HAP-1 (cell line): ENCODE data around the gene UGP2.

Experiments used
- DNase-seq, 2 experiments: peaks; one replicate each; pipeline ENCODE4 v3.0.0-alpha.2; 2016 to 2020; ENCODE audit warnings: low spot score in 2 of 2
- H3K27me3 ChIP-seq: fragments of 250-450 bp; sonication (Bioruptor Pico); 2 replicates; pipeline ENCODE4 v1.5.1; 2020; ENCODE audit warnings: low read depth, mild to moderate bottlenecking, moderate library complexity
- H3K36me3 ChIP-seq: fragments of 250-450 bp; sonication (Bioruptor Pico); replicated peaks from 2 replicates; pipeline ENCODE4 v1.5.1; 2020; ENCODE audit warnings: mild to moderate bottlenecking
- H3K4me1 ChIP-seq: fragments of 250-450 bp; sonication (Bioruptor Pico); 2 replicates; pipeline ENCODE4 v1.5.1; 2020; ENCODE audit warnings: mild to moderate bottlenecking
- H3K4me3 ChIP-seq: fragments of 250-450 bp; sonication (Bioruptor Pico); 2 replicates; pipeline ENCODE4 v1.5.1; 2020; ENCODE audit warnings: mild to moderate bottlenecking, moderate library complexity
- H3K9me3 ChIP-seq: fragments of 250-450 bp; sonication (Bioruptor Pico); 2 replicates; pipeline ENCODE4 v1.5.1; 2020; ENCODE audit warnings: mild to moderate bottlenecking, moderate library complexity
- in situ Hi-C: fragments of 300-500 bp; cut with MboI; formaldehyde crosslinking; loops from 3 replicates; pipeline ENCODE4 v1.14.3; 2020; ENCODE audit warnings: low sequenced_read_pairs, inconsistent platforms, mixed read lengths

UGP2 gene

DNA sequence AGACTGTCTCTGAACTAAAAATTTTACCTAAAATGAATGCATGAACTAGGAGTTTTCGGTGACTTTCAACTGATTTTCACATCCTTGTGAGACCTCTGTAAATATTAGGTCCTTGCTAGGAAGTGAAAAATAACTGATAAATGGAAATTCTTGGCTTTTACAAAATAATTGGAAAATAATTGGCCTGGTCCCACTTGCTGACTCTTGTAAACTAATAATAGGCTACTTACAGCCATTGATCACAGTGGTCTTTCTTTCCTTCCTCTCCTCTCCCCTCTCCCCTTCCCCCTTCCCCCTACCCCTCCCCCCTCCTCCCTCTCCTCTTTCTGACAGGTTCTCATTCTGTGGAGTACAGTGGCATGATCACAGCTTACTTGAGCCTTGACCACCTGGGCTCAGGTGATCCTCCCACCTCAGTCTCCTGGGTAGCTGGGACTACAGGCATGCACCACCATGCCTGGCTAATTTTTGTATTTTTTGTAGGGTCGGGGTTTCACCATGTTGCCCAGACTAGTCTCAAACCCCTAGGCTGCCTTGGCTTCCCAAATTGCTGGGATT, 38.3 kb downstream of the UGP2 start:
- in situ Hi-C loops = no loop called here
- peaks cover 17% of the 10 kb centered on the region; the same call in 1 of the 2 replicates for H3K36me3 ChIP-seq

DNA sequence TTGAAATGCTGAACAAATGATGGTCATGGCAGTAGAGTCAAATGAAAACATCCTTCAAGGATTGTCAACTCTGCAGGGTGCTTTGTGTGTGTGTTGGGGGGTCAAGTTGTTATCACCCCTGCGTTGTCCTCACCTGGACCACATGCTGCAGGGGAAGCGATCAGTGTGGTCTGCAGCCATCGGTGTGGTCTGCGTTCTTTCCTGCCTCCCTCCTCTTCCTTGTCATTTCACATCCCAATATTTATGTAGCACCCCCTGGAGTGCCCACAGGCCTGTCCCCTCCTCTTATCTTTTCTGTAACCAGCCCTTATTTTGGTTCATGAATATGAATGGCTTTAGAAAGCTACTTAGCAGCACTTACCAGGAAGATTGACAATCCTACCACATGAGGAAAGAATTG, 38.9 kb downstream of the UGP2 start:
- H3K4me3 ChIP-seq = no peak overlapping the region
- in situ Hi-C loops = no loop called here
- no peaks in the 10 kb centered on the region for H3K27me3 ChIP-seq
- H3K4me1 ChIP-seq = no peaks in the 10 kb centered on the region
- peaks cover 24% of the 10 kb centered on the region for H3K36me3 ChIP-seq
- no peak for DNase-seq
- H3K9me3 ChIP-seq = no peaks in the 10 kb centered on the region

More for the DNA sequence above, 38.3 kb downstream of the UGP2 start:
- Histone ChIP-seq H3K9me3 (no peaks in the 10 kb centered on the region), H3K4me3 (no peak overlapping the region), H3K27me3 (no peaks in the 10 kb centered on the region), H3K4me1 (no peaks in the 10 kb centered on the region)
- DNase-seq = no peak

DNA sequence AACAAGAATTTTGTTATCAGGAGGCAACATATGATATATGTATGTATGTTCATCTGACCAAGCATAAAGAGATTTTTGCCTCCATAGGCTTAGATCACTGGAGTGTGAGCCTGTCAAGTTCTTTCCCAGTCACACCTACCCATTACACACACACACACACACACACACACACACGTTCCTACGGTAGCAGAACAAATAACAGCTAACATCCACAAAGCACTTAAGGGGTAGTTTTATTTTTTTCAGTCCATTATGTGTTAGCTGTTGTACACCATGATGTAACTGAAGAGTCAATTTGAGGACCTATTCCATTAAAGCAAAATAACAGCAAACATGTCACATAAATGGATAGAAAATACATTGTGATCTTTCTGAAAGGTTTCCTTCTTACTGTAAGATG, 39.5 kb downstream of the UGP2 start:
- H3K9me3 ChIP-seq = no peaks in the 10 kb centered on the region
- H3K36me3 ChIP-seq = peaks cover 26% of the 10 kb centered on the region
- in situ Hi-C loops = no loop called here
- H3K4me1 ChIP-seq = no peaks in the 10 kb centered on the region
- no peak for DNase-seq
- no peaks in the 10 kb centered on the region for H3K27me3 ChIP-seq
- H3K4me3 ChIP-seq = no peak overlapping the region

DNA sequence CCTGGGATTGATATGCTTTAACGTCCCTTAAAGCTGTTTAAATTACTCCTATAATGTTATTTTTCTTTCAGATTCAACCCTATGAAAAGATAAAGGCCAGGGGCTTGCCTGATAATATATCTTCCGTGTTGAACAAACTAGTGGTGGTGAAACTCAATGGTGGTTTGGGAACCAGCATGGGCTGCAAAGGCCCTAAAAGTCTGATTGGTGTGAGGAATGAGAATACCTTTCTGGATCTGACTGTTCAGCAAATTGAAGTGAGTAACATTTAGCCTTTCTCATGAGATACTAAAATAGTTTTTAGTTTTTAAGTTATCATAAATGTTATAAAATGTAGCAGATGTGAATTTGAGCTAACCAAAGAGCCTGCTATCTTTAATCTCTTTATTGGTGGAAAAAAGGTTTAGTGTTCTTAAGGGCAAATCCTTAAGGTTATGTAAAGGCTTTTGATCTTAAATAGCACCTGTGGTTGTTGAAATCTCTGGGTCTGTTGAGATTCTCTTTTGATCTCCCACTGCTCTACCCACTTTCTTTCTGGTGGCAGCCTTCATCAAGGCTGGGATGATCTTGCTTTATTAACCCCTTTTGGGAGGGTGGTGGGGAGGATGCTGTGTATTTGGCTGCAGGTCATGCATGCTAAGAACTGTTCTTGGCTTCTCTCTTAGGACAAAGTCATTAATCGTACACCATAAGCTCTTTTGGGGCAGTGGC, 40.9 kb downstream of the UGP2 start:
- peaks cover 25% of the 10 kb centered on the region for H3K36me3 ChIP-seq
- H3K4me3 ChIP-seq = no peak overlapping the region
- H3K27me3 ChIP-seq = no peaks in the 10 kb centered on the region
- no peaks in the 10 kb centered on the region for H3K4me1 ChIP-seq
- H3K9me3 ChIP-seq = no peaks in the 10 kb centered on the region
- in situ Hi-C loops = no loop called here
- DNase-seq = no peak

DNA sequence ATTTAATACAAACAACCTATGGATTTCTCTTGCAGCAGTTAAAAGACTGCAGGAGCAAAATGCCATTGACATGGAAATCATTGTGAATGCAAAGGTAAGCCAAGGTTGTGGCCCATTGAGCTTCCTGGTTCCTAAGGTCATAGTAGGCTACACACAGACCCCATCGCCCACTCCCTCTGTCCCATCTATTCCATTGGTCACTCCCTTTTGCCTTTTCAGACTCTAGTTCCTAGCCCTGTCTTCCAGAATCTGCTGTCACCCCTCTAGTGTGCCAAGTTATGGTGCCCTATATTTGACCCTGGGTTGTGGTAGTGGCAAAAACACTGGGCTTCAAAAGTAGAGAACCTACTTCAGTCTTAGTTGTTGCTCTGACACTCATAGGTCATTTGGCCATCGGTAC, 44.7 kb downstream of the UGP2 start:
- Histone ChIP-seq H3K36me3 (peaks cover 44% of the 10 kb centered on the region), H3K27me3 (no peaks in the 10 kb centered on the region), H3K9me3 (no peaks in the 10 kb centered on the region), H3K4me3 (no peak overlapping the region), H3K4me1 (no peaks in the 10 kb centered on the region)
- in situ Hi-C loops = no loop called here
- DNase-seq = no peak

DNA sequence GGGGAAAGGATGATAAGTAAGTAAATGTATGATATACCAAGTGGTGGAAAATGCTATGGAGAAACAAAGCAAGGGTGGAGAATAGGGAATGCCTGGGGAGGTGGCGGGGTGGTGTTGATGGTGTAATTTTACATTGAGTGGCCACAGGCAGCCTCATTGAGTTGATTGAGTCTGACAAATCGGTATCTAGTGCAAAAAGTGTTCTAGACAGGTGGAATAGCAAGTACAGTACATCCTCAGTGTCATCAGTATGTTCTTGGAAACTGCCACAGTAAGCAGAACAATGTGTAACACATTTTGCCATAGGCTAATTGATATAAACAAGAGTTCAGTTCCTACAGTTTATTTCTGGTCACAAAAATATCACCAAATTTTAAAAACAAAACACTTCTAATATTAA, 46.4 kb downstream of the UGP2 start:
- Histone ChIP-seq H3K4me1 (no peaks in the 10 kb centered on the region), H3K36me3 (peaks cover 56% of the 10 kb centered on the region), H3K4me3 (no peak overlapping the region), H3K27me3 (no peaks in the 10 kb centered on the region), H3K9me3 (no peaks in the 10 kb centered on the region)
- no peak for DNase-seq
- in situ Hi-C loops = no loop called here

DNA sequence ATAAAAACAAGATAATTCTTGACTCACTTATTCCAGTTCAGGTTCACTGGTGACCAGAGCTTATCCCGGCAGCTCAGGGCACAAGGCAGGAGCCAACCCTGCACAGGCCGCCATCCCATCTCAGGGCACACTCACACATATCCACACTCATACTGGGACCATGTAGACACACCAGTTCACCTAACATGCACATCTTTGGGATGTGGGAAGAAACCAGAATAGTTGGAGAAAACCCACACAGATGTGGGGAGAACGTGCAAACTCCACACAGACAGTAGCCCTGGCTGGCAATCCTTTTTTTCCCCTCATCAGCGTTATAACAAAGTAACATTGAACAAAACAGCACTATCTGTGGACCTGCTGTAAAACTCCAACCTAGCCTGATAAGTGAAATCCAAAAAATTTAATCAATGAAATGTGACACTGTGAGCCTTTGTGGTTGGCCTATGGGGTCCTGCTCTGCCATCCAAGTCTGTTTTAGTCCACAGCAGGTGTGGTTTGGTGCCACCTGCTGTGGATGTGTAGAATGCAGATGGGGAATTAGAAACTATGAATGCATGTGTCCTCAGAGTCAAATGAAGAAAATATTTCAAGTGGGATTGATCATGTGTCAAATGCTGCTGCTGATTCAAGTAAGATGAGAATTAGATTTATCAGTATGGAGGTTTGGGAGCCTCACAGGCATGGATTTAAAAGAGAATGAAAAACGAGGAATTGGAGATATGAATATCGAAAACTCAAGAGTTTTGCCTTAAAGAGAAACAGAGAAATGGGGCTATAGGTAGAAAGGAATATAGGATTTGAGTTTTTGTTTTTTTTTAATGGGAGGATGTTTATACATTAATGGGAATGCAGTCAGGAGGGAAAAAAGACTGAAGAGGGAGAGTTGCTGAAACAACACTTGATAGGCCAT, 47.0 kb downstream of the UGP2 start:
- in situ Hi-C loops = no loop called here
- no peaks in the 10 kb centered on the region for H3K27me3 ChIP-seq
- peak; percentile 54 to 65 for DNase-seq
- H3K4me3 ChIP-seq = no peak overlapping the region
- no peaks in the 10 kb centered on the region for H3K4me1 ChIP-seq
- H3K36me3 ChIP-seq = peaks cover 51% of the 10 kb centered on the region
- H3K9me3 ChIP-seq = no peaks in the 10 kb centered on the region

DNA sequence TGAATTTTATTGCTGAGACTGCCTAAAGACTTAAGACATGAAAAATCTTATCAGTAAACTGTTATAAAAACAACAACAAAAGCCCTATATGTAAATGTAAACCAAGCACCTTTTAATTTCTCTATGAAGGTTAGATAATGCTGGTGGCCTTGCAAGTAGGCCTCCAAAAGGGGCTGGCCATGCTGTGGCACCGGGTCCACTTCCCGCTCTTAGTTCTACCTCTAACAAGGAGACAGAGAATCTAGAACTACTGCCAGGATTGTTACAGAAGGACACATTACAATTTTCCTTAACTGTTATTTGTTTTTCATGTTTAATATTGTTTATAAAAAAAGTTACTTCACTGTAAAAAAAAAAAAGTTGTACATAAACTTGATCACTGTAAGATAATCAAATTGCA, 49.0 kb downstream of the UGP2 start:
- Histone ChIP-seq H3K4me1 (no peaks in the 10 kb centered on the region), H3K9me3 (no peaks in the 10 kb centered on the region), H3K36me3 (peaks cover 48% of the 10 kb centered on the region), H3K4me3 (no peak overlapping the region), H3K27me3 (no peaks in the 10 kb centered on the region)
- no peak for DNase-seq
- in situ Hi-C loops = no loop called here

DNA sequence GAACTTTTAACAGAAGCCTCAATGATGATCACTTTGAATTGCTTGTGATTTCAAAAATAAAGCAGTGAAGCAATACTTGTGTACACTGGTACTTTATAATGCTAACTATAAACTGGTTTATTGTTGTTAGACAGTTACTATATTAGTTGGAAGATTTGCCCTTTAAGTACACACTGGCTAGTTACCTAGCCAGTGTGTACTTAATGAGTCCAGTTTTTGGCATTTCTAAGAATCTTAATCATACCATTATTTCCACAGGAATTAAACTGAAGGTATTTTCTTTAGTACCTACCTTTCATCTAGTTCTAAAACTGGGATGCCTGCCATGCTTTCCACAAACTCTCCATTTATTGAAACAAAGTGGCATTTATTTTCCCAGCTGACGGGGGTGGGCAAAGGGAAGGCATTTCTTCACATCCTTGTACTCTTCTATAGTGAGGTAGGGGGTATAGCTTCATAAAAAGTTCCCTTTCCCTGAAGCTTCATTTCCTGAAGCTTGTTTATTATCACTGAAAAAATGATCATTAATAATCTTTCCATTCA, 49.9 kb downstream of the UGP2 start:
- Histone ChIP-seq H3K4me1 (no peaks in the 10 kb centered on the region), H3K27me3 (no peaks in the 10 kb centered on the region), H3K9me3 (no peaks in the 10 kb centered on the region), H3K4me3 (no peak overlapping the region), H3K36me3 (peaks cover 50% of the 10 kb centered on the region)
- no peak for DNase-seq
- in situ Hi-C loops = no loop called here

DNA sequence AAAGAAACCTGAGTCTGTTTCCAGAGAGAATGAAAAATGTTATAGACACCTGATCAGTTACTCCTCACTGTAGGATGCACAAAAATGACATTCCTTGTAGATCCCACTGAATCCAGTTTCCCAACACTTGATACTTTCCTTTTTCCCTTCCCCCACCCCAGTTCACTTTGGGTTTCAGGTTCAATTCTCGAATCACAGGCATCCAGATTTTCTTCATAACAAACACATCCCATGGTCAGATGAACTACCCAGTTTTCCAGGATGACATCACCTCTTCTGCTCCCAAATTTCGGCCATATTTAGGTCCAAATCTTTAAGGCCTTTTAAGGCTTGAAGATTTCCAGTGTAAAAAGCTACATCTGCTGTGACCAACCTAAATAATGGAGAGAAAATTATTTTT, 51.5 kb downstream of the UGP2 start:
- no peak for DNase-seq
- Histone ChIP-seq H3K36me3 (peaks cover 39% of the 10 kb centered on the region), H3K27me3 (no peaks in the 10 kb centered on the region), H3K4me3 (no peak overlapping the region), H3K9me3 (no peaks in the 10 kb centered on the region), H3K4me1 (no peaks in the 10 kb centered on the region)
- in situ Hi-C loops = no loop called here

DNA sequence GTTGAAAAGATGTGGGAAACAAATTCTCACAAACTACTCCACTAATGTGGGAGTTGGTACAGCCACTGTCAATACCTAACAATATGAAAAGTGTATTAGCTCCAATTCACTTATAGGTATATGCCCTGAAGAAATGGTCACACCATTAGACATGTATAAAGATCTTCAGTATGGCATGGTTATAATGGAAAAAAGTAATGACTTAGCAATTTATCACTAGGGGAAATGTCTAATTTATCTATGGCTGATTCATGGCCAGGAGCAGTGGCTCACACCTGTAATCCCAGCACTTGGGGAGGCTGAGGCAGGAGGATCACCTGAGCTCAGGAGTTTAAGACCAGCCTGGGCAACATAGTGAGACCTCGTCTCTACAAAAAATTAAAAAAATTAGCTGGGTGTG, 52.5 kb downstream of the UGP2 start:
- in situ Hi-C loops = no loop called here
- H3K4me3 ChIP-seq = no peak overlapping the region
- no peak for DNase-seq
- H3K9me3 ChIP-seq = no peaks in the 10 kb centered on the region
- no peaks in the 10 kb centered on the region for H3K27me3 ChIP-seq
- no peaks in the 10 kb centered on the region for H3K4me1 ChIP-seq
- H3K36me3 ChIP-seq = peaks cover 33% of the 10 kb centered on the region

DNA sequence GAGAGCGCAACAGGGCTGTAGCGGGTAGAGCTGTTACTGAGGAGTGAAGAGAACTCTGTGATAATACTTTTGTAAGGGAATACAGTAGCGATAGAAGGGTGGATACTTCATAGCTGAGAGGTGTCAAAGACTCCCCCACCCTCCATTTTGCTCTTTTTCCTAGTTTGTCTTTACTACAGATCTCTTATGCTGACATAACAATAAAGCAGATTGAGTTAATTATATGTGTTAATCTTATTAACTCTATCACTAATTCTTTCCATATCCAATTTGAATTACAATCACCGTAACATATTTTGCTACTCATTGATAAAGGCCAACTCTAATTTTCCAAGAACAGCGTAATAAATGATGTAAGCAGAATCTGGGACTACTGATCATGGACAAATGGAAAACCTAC, 57.1 kb downstream of the UGP2 start:
- Histone ChIP-seq H3K36me3 (peaks cover 10% of the 10 kb centered on the region), H3K9me3 (0 out of 2 replicates have a peak, but pooled peaks cover 7% of the 10 kb centered on the region), H3K4me3 (no peak overlapping the region), H3K4me1 (no peaks in the 10 kb centered on the region), H3K27me3 (no peaks in the 10 kb centered on the region)
- in situ Hi-C loops = no loop called here
- no peak for DNase-seq

DNA sequence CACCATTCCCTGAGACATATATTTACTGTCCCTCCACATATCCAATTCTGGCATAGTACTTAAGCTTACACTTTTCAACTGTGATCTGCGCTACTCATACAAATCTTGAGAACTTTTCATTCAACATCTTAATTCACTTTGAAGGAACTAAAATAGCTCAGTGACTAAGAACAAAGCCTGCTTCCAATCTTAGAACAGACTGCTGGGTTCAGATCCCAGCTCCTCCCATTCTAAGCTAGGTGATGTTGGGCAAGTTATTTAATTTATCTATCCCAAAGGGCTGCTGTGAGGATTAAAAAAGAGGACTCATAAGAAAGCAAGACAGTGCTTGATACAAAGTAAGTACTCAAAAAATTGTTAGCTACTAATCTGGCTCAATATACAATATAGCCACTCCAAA, 57.9 kb downstream of the UGP2 start:
- Histone ChIP-seq H3K36me3 (peaks cover 6% of the 10 kb centered on the region), H3K4me3 (no peak overlapping the region), H3K27me3 (no peaks in the 10 kb centered on the region), H3K9me3 (0 out of 2 replicates have a peak, but pooled peaks cover 7% of the 10 kb centered on the region), H3K4me1 (no peaks in the 10 kb centered on the region)
- in situ Hi-C loops = no loop called here
- no peak for DNase-seq

DNA sequence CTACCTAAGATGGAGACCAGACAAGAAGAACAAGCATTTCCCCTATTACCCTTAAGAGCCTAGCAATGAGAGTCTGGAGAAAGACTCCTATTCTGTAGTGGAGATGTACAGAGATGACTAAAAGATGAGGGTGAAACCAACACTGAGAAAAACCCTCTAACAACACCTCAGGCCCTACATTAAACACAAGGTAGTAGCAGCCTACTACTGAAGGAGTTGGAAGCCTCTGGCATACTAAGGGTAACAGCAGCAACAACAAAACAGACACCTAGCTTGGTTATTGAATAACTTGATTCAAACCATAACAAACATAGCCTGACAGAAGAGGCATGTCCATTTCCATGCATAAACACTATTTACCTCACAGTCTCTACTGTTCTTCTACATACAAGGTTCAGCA, 60.5 kb downstream of the UGP2 start:
- DNase-seq = no peak
- in situ Hi-C loops = no loop called here
- Histone ChIP-seq H3K36me3 (no peaks in the 10 kb centered on the region), H3K4me1 (no peaks in the 10 kb centered on the region), H3K27me3 (no peaks in the 10 kb centered on the region), H3K4me3 (no peak overlapping the region), H3K9me3 (0 out of 2 replicates have a peak, but pooled peaks cover 7% of the 10 kb centered on the region)
